DND-41 (cell line): Measurements from ENCODE around the gene TAOK1.

Source experiments
- EZH2 ChIP-seq: IDR thresholded peaks from 3 replicates; pipeline ENCODE4 v1.6.1; 2012; ENCODE audit warnings: borderline replicate concordance, low read depth, mild to moderate bottlenecking, moderate library complexity, low read length, inconsistent platforms; ENCODE audit not compliant: severe bottlenecking
- TF ChIP-seq, protein P1 (sequence below): IDR thresholded peaks from 2 replicates; pipeline ENCODE4 v1.5.1; 2012; ENCODE audit warnings: borderline replicate concordance, low read length, moderate library complexity, mild to moderate bottlenecking; ENCODE audit not compliant: poor library complexity, severe bottlenecking; ENCODE audit errors: extremely low read depth

DNA sequence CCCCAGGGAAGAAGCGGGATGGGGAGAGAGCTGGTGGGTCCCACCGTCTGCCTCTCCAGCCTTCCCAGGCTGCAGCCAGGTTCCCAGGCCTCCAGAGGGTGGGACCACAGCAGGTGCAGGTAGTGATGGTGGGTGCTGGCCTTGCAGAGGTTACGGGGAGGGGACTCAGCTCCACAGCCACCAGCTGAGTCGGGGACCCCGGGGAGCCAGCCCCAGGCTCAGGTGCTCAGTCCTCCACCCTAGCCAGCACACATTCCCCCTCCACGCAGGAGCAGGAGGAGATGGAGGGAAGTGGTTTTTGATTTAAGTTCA lies 183.4 kb downstream of the TAOK1 start:
- TF ChIP-seq, protein P1, sequence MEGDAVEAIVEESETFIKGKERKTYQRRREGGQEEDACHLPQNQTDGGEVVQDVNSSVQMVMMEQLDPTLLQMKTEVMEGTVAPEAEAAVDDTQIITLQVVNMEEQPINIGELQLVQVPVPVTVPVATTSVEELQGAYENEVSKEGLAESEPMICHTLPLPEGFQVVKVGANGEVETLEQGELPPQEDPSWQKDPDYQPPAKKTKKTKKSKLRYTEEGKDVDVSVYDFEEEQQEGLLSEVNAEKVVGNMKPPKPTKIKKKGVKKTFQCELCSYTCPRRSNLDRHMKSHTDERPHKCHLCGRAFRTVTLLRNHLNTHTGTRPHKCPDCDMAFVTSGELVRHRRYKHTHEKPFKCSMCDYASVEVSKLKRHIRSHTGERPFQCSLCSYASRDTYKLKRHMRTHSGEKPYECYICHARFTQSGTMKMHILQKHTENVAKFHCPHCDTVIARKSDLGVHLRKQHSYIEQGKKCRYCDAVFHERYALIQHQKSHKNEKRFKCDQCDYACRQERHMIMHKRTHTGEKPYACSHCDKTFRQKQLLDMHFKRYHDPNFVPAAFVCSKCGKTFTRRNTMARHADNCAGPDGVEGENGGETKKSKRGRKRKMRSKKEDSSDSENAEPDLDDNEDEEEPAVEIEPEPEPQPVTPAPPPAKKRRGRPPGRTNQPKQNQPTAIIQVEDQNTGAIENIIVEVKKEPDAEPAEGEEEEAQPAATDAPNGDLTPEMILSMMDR: no peak
- no peak for TF ChIP-seq EZH2
